ENCODE results near the gene ZNHIT2. TPM values are rescaled to one million over a fixed set of nuclear protein-coding genes. Genes with fewer than 3 reads are reported as not detected.

The ZNHIT2 gene
- total and polyA plus RNA-seq, 2 of the 13 experiments (the other 11 are each of a cell fraction or from before 2014, with no cell fraction given) = 1.1 to 6.5 TPM

- TF ChIP-seq ZBTB26 (CRISPR knock-in tag; IDR thresholded peaks at IDR 0.05; ENCODE audit: borderline replicate concordance) (0 out of 2 replicates have a peak, but pooled peaks have one; percentile 83), SMARCC2 (IDR thresholded peaks at IDR 0.05) (no peak), MTF2 (CRISPR knock-in tag; IDR thresholded peaks at IDR 0.05; ENCODE audit: borderline replicate concordance) (no peak), ZNF878 (CRISPR knock-in tag; IDR thresholded peaks at IDR 0.05) (no peak), POGK (CRISPR knock-in tag; conservative IDR thresholded peaks at IDR 0.05) (no peak), FLYWCH1 (CRISPR knock-in tag; IDR thresholded peaks at IDR 0.05) (no peak), ARNT (IDR thresholded peaks at IDR 0.05) (no peak), PHB2 (IDR thresholded peaks at IDR 0.05; ENCODE audit: partially characterized antibody) (no peak), PAX8 (CRISPR knock-in tag; IDR thresholded peaks at IDR 0.05; ENCODE audit: borderline replicate concordance) (0 out of 2 replicates have a peak, but pooled peaks have one; percentile 29), KAT2B (IDR thresholded peaks at IDR 0.05; ENCODE audit: borderline replicate concordance, low read depth, low read length) (no peak), IRX3 (CRISPR knock-in tag; IDR thresholded peaks at IDR 0.05; ENCODE audit: borderline replicate concordance, low read depth) (no peak), PATZ1 (CRISPR knock-in tag; IDR thresholded peaks at IDR 0.05) (peak; percentile 22; the same call in 1 of the 2 replicates), ZNF703 (CRISPR knock-in tag; IDR thresholded peaks at IDR 0.05; ENCODE audit: borderline replicate concordance) (no peak), SP4 (CRISPR knock-in tag; IDR thresholded peaks at IDR 0.05) (peak; percentile 81), YEATS4 (CRISPR knock-in tag; IDR thresholded peaks at IDR 0.05; ENCODE audit: borderline replicate concordance) (no peak; the same call in 1 of the 2 replicates), POLR2G (IDR thresholded peaks at IDR 0.05; ENCODE audit: low read depth, low read length) (peak; percentile 100), ZNF12 (CRISPR knock-in tag; IDR thresholded peaks at IDR 0.05) (0 out of 2 replicates have a peak, but pooled peaks have one; percentile 34), HNRNPK (IDR thresholded peaks at IDR 0.05; ENCODE audit: low read depth, low read length, poor library complexity, severe bottlenecking) (no peak), DPF2 (CRISPR knock-in tag; IDR thresholded peaks at IDR 0.05; ENCODE audit: borderline replicate concordance, low read depth) (no peak), ZBTB2 (CRISPR knock-in tag; IDR thresholded peaks at IDR 0.05; ENCODE audit: low read depth) (no peak), NFIB (CRISPR knock-in tag; IDR thresholded peaks at IDR 0.05; ENCODE audit: borderline replicate concordance) (no peak), NR3C1 (CRISPR knock-in tag; IDR thresholded peaks at IDR 0.05) (no peak), SRSF4 (IDR thresholded peaks at IDR 0.05; ENCODE audit: low read depth, low read length, poor library complexity, severe bottlenecking) (no peak)
Measured at GRCh38 chr11:65111744-65112545, 5.6 kb downstream of the ZNHIT2 start, which contains the start of gene TM7SF2 (continued).
